Measurements from ENCODE around the gene RCC1. TPM values are rescaled to one million over a fixed set of nuclear protein-coding genes. Genes with fewer than 3 reads are reported as not detected.
A peak's percentile ranks its signal among the peaks of the same experiment; 100 is the strongest.

The RCC1 gene
- total RNA-seq (ENCODE audit: low replicate concordance) = 34.8 and 62.3 TPM in 2 replicates

GRCh38 chr1:28505406-28506187 lies at the start of gene RCC1:
TSS of gene RCC1 (plus strand) at chr1:28506043. CDS start at chr1:28529867, 23,824 bp downstream.
- Histone ChIP-seq H3K9ac (peak within 1 kb of the TSS; percentile 79), H3F3A (ENCODE audit: low read depth) (peaks cover 53% of the 10 kb centered on the region), H2AFZ (replicated peaks) (peak within 1 kb of the TSS; percentile 71), H3K4me3 (peak within 1 kb of the TSS; percentile 83), H3K27me3 (no peaks in the 10 kb centered on the region), H3K27ac (peak within 1 kb of the TSS; percentile 91), H3K79me2 (ENCODE audit: low read depth) (peaks cover 55% of the 10 kb centered on the region), H3K36me3 (peaks cover 20% of the 10 kb centered on the region), H4K20me1 (ENCODE audit: low read depth) (peaks cover 43% of the 10 kb centered on the region), H3K9me3 (ENCODE audit: low read depth) (no peaks in the 10 kb centered on the region), H3K4me2 (peak within 1 kb of the TSS; percentile 85), H3K4me1 (peaks cover 26% of the 10 kb centered on the region)
- Mint-ChIP-seq H3K27ac (peak within 1 kb of the TSS; percentile 93), H3K4me1 (peaks cover 39% of the 10 kb centered on the region), H3K9me3 (no peaks in the 10 kb centered on the region), H3K36me3 (peaks cover 25% of the 10 kb centered on the region), H3K4me3 (peak within 1 kb of the TSS; percentile 97), H3K27me3 (ENCODE audit: insufficient read depth, low read depth) (peaks cover 2% of the 10 kb centered on the region)
- DNase-seq (ENCODE audit: low spot score) = peak; percentile 99
- TF ChIP-seq CTCF (IDR thresholded peaks at IDR 0.05) (no peak), EZH2phosphoT487 (IDR thresholded peaks at IDR 0.05) (no peak), EZH2 (IDR thresholded peaks at IDR 0.05) (no peak)

- H3K4me3 Mint-ChIP-seq = no peak overlapping the region
- no peak overlapping the region for H3K27ac ChIP-seq
Observed at GRCh38 chr1:28456078-28456477, 49.8 kb upstream of the RCC1 start.

GRCh38 chr1:28457678-28458077 lies 48.2 kb upstream of the RCC1 start:
- Mint-ChIP-seq H3K27me3 (ENCODE audit: insufficient read depth, low read depth) (peaks cover 3% of the 10 kb centered on the region), H3K4me1 (peaks cover 3% of the 10 kb centered on the region), H3K36me3 (peaks cover 12% of the 10 kb centered on the region), H3K4me3 (no peak overlapping the region), H3K9me3 (no peaks in the 10 kb centered on the region), H3K27ac (peak overlapping the region; percentile 21)
- Histone ChIP-seq H3K4me1 (no peaks in the 10 kb centered on the region), H3K9me3 (ENCODE audit: low read depth) (no peaks in the 10 kb centered on the region), H3K4me3 (no peak overlapping the region), H3K27ac (no peak overlapping the region), H3K36me3 (peaks cover 7% of the 10 kb centered on the region), H3K79me2 (ENCODE audit: low read depth) (peaks cover 10% of the 10 kb centered on the region), H2AFZ (replicated peaks) (no peak overlapping the region), H3K4me2 (no peak overlapping the region), H3F3A (ENCODE audit: low read depth) (peaks cover 4% of the 10 kb centered on the region), H3K9ac (no peak overlapping the region), H3K27me3 (no peaks in the 10 kb centered on the region), H4K20me1 (ENCODE audit: low read depth) (peaks cover 8% of the 10 kb centered on the region)
- DNase-seq (ENCODE audit: low spot score) = no peak
- TF ChIP-seq CTCF (IDR thresholded peaks at IDR 0.05) (no peak), EZH2phosphoT487 (IDR thresholded peaks at IDR 0.05) (no peak), EZH2 (IDR thresholded peaks at IDR 0.05) (no peak)

More at GRCh38 chr1:28456078-28456477, 49.8 kb upstream of the RCC1 start:
- Histone ChIP-seq H3K9me3 (ENCODE audit: low read depth) (no peaks in the 10 kb centered on the region), H4K20me1 (ENCODE audit: low read depth) (peaks cover 22% of the 10 kb centered on the region), H3K4me3 (no peak overlapping the region), H2AFZ (replicated peaks) (no peak overlapping the region), H3K79me2 (ENCODE audit: low read depth) (peaks cover 10% of the 10 kb centered on the region), H3K4me1 (no peaks in the 10 kb centered on the region), H3F3A (ENCODE audit: low read depth) (peaks cover 4% of the 10 kb centered on the region), H3K36me3 (peaks cover 7% of the 10 kb centered on the region), H3K4me2 (no peak overlapping the region), H3K27me3 (no peaks in the 10 kb centered on the region), H3K9ac (no peak overlapping the region)
- TF ChIP-seq CTCF (IDR thresholded peaks at IDR 0.05) (no peak), EZH2 (IDR thresholded peaks at IDR 0.05) (no peak), EZH2phosphoT487 (IDR thresholded peaks at IDR 0.05) (no peak)
- Mint-ChIP-seq H3K27ac (no peak overlapping the region), H3K9me3 (no peaks in the 10 kb centered on the region), H3K4me1 (peaks cover 3% of the 10 kb centered on the region), H3K36me3 (peaks cover 12% of the 10 kb centered on the region), H3K27me3 (ENCODE audit: insufficient read depth, low read depth) (peaks cover 3% of the 10 kb centered on the region)
- no peak for DNase-seq (ENCODE audit: low spot score)
